Measurements from ENCODE around the gene ASB15.

ASB15 gene

GRCh38 chr7:123594813-123595241 is 6.8 kb upstream of the ASB15 start:
- DNase-seq (ENCODE audit: low read depth in 2 of 2, low spot score in 1 of 2), result no peak

GRCh38 chr7:123598657-123599056 is 3.0 kb upstream of the ASB15 start:
- DNase-seq (ENCODE audit: low read depth in 2 of 2, low spot score in 1 of 2), result no peak

GRCh38 chr7:123599766-123600165 is 1.9 kb upstream of the ASB15 start:
- DNase-seq (ENCODE audit: low read depth in 2 of 2, low spot score in 1 of 2), result no peak

DNA sequence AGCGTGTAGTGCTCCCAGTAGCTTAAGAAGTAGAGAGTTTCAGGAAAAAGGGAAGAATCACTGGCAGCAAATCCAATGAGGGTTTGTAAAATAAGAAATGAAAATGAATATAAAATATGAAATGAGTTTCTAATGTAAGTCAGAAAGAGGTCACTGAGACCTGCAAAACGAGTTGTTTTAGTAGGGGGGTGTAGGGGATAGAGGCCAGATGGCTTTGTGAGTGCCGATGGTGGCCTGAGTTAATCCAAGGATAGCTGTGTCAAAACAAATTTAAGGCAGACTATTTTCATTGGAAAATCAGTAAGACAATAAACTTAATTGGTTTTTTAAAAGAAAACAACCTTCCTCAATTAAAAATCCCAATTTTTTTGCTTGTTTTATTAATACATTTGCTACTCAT is 745 bp upstream of the ASB15 start:
- DNase-seq (ENCODE audit: low read depth in 2 of 2, low spot score in 1 of 2), result no peak

DNA sequence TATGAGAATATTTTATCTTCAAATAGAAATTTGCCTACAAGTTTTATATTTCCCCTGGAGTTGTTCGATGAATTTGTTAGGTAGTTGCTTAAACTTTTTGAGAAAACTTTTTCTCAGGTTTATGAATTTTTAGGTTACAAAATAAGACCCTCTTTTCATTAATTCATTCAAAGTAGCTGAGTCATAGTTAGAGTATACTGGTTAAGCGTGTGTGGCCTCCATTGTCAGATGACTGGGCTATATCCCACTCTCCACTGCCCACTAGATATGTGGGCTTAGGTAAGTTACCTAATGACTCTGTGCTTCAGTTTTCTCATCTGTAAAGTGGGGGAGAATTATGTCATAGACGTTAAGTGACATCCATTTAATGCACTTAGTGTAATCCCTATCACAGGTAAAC is 1.0 kb downstream of the ASB15 start:
- no peak for DNase-seq (ENCODE audit: low read depth in 2 of 2, low spot score in 1 of 2)

DNA sequence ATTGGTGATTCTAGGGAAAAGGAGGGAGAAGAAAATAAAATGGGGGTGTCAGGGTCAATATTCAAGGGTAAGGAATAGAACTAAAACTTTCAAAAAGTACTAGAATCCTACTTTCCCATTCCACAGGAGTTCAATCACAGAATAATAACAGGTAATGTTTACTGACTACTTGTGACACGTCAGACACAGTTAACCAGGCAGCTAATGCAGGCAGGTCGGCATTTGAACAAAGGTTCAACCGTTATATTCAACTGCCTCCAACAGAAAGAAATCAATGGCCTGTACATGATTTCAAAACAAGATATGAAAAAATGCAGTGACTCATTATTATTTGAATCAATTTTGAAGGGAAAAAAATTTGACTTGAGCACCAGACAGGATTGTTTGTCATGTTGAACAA is 3.1 kb downstream of the ASB15 start:
- no peak for DNase-seq (ENCODE audit: low read depth in 2 of 2, low spot score in 1 of 2)

GRCh38 chr7:123607423-123607975 is 5.9 kb downstream of the ASB15 start:
- no peak for DNase-seq (ENCODE audit: low read depth in 2 of 2, low spot score in 1 of 2)

- no peak for DNase-seq (ENCODE audit: low read depth in 2 of 2, low spot score in 1 of 2)
Measured at GRCh38 chr7:123608991-123609882, 7.6 kb downstream of the ASB15 start.

GRCh38 chr7:123609883-123610239 is 8.2 kb downstream of the ASB15 start:
- DNase-seq (ENCODE audit: low read depth in 2 of 2, low spot score in 1 of 2), result no peak

DNA sequence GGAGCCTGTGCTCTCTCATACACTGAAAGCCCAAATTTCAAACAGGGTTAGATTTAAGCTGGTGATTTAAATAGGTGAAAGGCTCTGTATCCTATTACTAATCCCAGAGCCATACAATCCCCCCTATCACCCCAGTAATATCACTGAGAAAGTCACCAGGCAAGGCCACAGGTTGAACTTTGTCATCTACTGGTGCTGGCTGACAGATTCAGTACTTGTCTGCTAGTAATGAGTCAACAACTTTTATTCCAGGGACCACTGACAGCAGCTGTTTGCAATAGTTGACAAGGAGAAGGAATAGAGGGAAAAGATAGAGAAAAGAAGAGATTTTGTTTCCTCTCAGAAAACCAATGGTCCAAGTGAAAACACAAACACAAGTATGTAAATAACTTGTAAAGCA is 10.4 kb downstream of the ASB15 start:
- DNase-seq (ENCODE audit: low read depth in 2 of 2, low spot score in 1 of 2), result no peak

DNA sequence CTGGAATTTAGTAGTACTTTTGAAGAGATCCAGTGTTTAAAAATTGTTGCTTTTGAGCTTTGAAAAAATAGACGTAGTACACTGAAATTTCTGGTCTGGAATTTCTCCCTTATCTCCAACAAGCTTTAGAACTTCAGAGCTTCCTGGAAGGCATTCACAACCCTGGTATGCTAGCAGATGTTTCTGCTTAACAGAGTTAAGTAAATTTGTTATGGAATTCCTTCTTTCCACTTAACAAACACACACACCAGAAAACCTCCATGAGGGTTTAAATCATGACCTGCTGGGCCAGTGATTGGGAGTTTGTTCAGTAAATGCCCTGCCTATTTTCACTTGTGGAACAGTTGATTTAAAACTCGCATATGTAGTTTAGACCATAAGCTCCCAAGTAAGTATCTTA is 13.7 kb downstream of the ASB15 start:
- DNase-seq (ENCODE audit: low read depth in 2 of 2, low spot score in 1 of 2), result no peak

GRCh38 chr7:123616223-123616622 is 14.6 kb downstream of the ASB15 start:
- DNase-seq (ENCODE audit: low read depth in 2 of 2, low spot score in 1 of 2), result no peak

DNA sequence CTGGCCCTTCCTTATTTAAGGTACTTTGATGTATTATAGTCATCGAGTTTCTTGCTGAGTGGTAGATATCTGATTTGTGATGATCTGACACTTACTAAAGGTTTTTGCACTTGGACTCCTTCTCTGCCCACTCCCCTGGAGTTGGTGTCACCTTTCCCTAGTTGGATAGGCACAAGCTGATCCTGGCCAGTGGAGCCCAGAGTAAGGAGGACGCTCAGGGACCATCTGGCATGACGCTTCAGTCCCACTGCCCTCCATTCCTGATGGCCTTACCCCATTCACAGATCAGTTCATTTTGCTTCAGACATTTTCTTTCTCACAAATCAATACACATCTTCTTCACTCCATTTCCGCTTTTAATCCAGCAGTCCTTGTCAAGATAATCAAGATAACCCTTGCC is 20.1 kb downstream of the ASB15 start:
- no peak for DNase-seq (ENCODE audit: low read depth in 2 of 2, low spot score in 1 of 2)

DNA sequence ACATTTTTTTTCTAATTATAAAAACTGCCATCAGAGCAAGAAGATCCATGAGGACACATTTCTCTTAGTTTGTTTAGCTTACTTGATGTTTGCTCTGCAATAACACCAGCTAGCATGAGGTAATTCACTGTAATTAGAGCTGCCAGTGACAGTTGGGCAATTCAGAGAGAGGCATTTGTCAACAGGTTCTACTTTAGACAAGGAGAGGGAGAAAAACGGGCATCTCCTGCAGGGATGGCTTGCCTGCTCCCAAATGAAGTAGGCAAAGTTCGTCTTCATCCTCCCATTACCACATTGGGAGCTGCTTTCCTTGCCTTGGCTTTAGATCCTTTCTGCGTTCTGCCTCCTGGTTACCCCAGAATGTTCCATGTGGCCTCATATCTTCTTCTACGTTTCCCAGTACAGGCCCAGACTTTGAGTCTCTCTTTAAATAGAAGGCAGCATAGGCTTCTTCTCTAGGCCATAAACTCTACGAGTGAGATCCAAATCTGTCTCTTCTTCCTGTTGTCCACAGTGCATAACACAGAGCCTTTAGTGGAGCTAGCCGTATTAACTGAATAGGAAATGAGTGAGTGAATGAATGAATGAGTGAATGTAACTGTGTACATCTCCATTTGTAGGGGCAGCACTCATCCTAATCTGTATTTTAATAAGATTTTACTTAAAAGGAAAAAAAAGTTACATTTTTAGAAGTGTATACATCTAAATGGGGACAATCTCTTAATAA is 21.2 kb downstream of the ASB15 start:
- no peak for DNase-seq (ENCODE audit: low read depth in 2 of 2, low spot score in 1 of 2)

GRCh38 chr7:123624527-123625183 is 23.0 kb downstream of the ASB15 start:
- DNase-seq (ENCODE audit: low read depth in 2 of 2, low spot score in 1 of 2), result peak in 1 of 2 donors; percentile 33

DNA sequence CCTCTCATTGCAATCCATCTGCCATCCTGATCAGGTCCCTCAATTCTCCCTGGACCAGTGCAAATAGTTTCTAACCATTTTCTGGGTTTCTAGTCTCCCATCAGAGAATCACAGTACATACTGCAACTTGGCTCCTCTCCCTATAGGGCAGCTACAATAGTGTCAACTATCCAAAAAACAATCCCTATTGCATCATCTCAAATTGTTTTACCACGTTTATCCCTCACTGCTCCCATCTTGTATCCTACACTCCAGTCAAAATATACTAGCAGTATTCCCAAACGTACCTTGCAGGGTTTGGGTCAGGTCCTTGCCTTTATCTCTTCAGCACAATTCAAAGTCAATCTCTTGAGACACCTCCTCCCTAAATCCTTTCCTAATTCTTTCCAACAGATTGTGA is 23.6 kb downstream of the ASB15 start:
- no peak for DNase-seq (ENCODE audit: low read depth in 2 of 2, low spot score in 1 of 2)

DNA sequence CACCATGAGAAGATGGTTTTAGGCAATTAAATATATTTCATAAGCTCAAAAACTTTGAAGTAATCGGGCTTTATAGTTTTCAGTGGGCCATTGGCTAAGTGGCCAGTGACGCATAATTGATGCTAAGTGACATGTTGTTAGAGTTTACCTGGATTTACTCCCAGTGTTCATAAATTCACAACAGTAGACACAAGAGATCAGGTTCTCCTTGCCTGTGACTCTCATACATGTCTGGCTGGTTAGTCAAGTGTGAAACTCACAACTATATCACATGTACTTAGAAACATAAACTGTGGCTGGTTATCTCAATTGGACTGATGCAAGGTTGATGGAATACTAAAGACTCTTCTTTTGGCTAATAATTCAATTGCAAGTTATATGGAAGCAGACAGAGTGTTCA is 26.2 kb downstream of the ASB15 start:
- no peak for DNase-seq (ENCODE audit: low read depth in 2 of 2, low spot score in 1 of 2)

GRCh38 chr7:123628829-123629228 is 27.2 kb downstream of the ASB15 start:
- no peak for DNase-seq (ENCODE audit: low read depth in 2 of 2, low spot score in 1 of 2)

DNA sequence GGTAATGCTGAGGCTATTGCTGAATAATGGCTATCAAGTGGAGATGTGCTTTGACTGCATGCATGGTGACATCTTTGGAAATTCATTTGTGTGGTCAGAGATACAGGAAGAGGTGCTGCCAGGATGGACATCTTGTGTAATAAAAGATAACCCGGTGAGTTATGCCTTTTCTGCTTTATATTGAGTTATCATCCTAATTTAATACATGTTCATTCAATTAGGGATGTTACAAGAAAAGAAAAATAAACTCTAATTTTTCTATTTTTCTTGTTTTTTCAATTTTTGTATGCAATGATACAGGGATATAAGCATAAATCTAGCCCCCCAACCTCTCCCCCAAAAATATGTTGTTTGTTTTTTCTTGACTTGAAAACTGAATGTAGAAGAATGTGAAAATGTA is 27.7 kb downstream of the ASB15 start:
- DNase-seq (ENCODE audit: low read depth in 2 of 2, low spot score in 1 of 2), result no peak

GRCh38 chr7:123632808-123633207 is 31.2 kb downstream of the ASB15 start:
- DNase-seq (ENCODE audit: low read depth in 2 of 2, low spot score in 1 of 2), result no peak

DNA sequence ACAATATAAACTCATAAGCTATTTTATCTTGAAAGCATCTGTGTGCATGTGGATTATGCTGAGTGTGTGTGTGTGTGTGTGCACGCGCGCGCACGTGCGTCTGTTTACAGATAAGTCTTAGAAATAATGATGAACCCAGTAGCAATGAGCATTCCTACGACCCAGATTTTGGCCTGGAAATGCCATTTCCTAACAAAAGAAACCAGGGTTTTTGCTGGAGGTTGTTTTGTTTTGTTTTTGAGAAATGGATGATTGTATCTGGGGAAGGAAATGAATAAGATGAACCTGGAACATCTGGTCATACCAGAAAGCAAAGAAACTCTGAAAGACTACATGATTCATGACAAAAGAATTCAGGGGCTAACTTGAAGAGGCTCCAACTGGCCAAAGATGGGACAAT is 31.9 kb downstream of the ASB15 start:
- no peak for DNase-seq (ENCODE audit: low read depth in 2 of 2, low spot score in 1 of 2)
